Small intestine (tissue), 7 donors: ENCODE data around the gene BOD1. TPM values are rescaled to one million over a fixed set of nuclear protein-coding genes. Genes with fewer than 3 reads are reported as not detected.

Source experiments
- DNase-seq, 2 donors: peaks; one replicate each; pipeline versions ENCODE4 v3.0.0 to v3.0.0-alpha.2; 2013
- FAIRE-seq: peaks from 2 replicates; lab custom pipeline; 2012; peaks lifted over from hg19 to GRCh38; lab: Jason Lieb, UNC
- H3K27ac ChIP-seq, 3 donors: one replicate each; pipeline ENCODE4 v1.5.1; 2013; ENCODE audit warnings: low read length in 2 of 3, mild to moderate bottlenecking in 2 of 3, control low read depth in 1 of 3, inconsistent platforms in 1 of 3, low read depth in 1 of 3, moderate library complexity in 1 of 3
- H3K27me3 ChIP-seq, 3 donors: one replicate each; pipeline ENCODE4 v1.6.1; 2013; ENCODE audit warnings: low read length in 3 of 3, inconsistent platforms in 1 of 3; ENCODE audit not compliant: control insufficient read depth in 3 of 3, insufficient read depth in 3 of 3
- H3K36me3 ChIP-seq, 3 donors: one replicate each; pipeline ENCODE4 v1.6.1; 2013; ENCODE audit warnings: low read length in 3 of 3, inconsistent platforms in 1 of 3, low read depth in 1 of 3, mild to moderate bottlenecking in 1 of 3, moderate library complexity in 1 of 3; ENCODE audit not compliant: control insufficient read depth in 3 of 3, insufficient read depth in 2 of 3
- H3K4me1 ChIP-seq, 3 donors: one replicate each; pipeline ENCODE4 v1.6.1; 2013; ENCODE audit warnings: low read length in 2 of 3, inconsistent platforms in 1 of 3, low read depth in 1 of 3, mild to moderate bottlenecking in 1 of 3, moderate library complexity in 1 of 3; ENCODE audit not compliant: control insufficient read depth in 3 of 3, insufficient read depth in 2 of 3
- H3K4me3 ChIP-seq, 3 donors: one replicate each; pipeline ENCODE4 v1.5.1; 2013; ENCODE audit warnings: low read length in 3 of 3, control low read depth in 1 of 3, inconsistent platforms in 1 of 3, low read depth in 1 of 3, mild to moderate bottlenecking in 1 of 3, moderate library complexity in 1 of 3
- H3K9me3 ChIP-seq, 2 donors: one replicate each; pipeline ENCODE4 v1.6.1; 2013; ENCODE audit warnings: low read depth in 1 of 2, low read length in 1 of 2; ENCODE audit not compliant: control insufficient read depth in 2 of 2, insufficient read depth in 1 of 2
- WGBS, 3 donors: extraction: QIAGEN DNeasy Blood & Tissue Kit; methylation state at CpG; one replicate each; pipeline ENCODE4 v1.1.7; 2013; 5-methylcytosine and 5-hydroxymethylcytosine counted together
- polyA plus RNA-seq, 4 donors: library from polyadenylated mRNA; stranded (reverse) in 3 of 4; unstranded in 1 of 4; fragments of 200-250 nt in 3 of 4; fragments of 120-200 nt in 1 of 4; gene quantifications; one replicate each; pipeline versions ENCODE4 v1.2.1 to v1.2.3, GENCODE V29; 2013
- donor health status: healthy with polysubstance abuse.
- donor health status: control.
- donor health status: control.
- donor health status: Bipolar disorder and iron deficiency.
- donor health status: healthy.

Gene BOD1
- polyA plus RNA-seq, 4 donors, result 22.4 to 76.7 (median 36.6) TPM

DNA sequence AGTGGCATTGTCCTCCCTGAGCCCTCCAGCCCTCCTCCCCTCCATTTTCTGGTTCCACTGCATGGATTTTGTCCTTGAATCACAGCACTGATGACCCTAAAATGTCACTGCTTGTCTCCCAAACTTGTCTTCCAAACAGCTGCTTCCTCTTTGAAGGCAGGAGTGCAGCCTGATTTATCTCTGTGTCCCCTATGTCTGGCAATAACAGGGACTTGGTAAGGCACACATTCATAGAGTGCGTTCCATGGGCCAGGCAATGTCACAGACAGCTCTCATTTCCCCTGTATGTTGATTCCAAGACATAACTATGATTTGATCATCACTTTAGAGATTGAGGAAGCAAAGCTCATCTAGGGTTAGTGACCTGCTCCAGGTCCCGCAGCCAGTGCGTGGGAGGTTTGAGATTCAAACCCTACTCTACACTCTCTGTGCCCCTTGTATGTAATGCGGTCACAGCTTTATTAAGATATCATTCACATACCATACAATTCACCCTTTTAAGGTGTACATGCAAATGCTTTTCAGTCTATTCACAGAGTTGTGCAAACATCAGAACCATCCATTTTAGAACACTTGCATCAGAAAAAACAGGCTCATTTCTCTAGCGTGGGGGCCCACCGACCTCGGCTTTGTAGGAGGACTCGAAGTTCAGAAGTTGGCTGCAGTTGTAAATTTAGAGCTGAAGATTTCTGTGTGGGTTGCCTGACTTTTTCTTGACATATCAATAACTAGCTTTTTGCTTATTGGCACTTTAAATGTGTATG is 28.4 kb upstream of the BOD1 start:
- H3K4me3 ChIP-seq, result no peak overlapping the region
- DNase-seq (no peak), FAIRE-seq (no peak)
- no peak overlapping the region for H3K27ac ChIP-seq
- no peaks in the 10 kb centered on the region for H3K4me1 ChIP-seq
- 78 to 85% (median 78%) methylated on average over 8 of the region's 8 CpGs for WGBS, 3 donors
- no peaks in the 10 kb centered on the region for H3K9me3 ChIP-seq
- H3K27me3 ChIP-seq, result no peaks in the 10 kb centered on the region
- H3K36me3 ChIP-seq, result no peaks in the 10 kb centered on the region

DNA sequence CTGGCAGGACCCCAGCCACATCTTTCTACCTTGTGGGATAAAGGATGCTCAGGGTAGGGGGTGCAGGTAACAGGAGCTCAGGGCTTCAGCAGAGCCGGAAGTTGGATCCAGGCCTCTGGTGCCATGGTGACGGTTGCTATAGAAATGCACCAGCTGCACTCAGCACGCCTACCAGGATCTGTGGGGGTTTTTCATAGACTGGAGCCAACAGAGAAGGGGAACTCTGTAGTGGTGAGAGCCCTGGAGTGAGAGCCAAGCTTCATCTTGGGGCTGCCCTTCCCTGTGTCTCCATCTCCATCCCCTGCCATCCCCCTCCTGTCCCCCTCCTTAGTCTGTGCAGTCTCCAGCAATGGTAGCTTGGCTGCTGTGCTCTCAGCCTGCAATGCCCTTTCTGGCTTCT is 27.5 kb upstream of the BOD1 start:
- FAIRE-seq, result no peak
- Histone ChIP-seq H3K4me3 (no peak overlapping the region), H3K36me3 (no peaks in the 10 kb centered on the region), H3K9me3 (no peaks in the 10 kb centered on the region), H3K27me3 (no peaks in the 10 kb centered on the region), H3K4me1 (no peaks in the 10 kb centered on the region), H3K27ac (no peak overlapping the region)
- DNase-seq, result peak in 1 of 2 donors; percentile 36
- WGBS, 3 donors, result 40 to 50% (median 47%) methylated on average over 3 of the region's 3 CpGs

DNA sequence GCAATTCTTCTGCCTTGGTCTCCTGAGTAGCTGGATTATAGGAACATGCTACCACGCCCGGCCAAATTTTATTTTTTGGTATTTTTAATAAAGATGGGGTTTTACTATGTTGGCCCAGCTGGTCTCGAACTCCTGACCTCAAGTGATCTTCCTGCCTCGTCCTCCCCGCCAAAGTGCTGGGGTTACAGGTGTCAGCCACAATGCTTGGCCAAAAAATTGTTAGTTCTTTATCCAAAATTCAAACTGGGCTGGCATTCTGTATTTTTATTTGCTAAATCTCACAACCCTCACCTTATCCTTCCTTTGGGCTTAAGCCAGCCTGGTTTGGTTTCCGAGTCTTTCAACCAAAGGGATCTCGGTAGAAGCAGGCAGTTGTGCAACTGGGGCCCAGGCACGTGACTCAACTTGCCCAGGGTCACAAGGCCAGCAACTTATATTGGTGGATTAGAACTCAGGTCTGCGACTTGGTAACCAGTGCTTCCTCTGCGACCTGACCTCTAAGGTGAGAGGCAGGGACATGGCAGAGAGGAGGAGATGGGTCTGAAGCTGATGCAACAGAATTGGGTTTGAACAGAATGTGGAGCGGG is 26.5 kb upstream of the BOD1 start:
- H3K9me3 ChIP-seq, result no peaks in the 10 kb centered on the region

DNA sequence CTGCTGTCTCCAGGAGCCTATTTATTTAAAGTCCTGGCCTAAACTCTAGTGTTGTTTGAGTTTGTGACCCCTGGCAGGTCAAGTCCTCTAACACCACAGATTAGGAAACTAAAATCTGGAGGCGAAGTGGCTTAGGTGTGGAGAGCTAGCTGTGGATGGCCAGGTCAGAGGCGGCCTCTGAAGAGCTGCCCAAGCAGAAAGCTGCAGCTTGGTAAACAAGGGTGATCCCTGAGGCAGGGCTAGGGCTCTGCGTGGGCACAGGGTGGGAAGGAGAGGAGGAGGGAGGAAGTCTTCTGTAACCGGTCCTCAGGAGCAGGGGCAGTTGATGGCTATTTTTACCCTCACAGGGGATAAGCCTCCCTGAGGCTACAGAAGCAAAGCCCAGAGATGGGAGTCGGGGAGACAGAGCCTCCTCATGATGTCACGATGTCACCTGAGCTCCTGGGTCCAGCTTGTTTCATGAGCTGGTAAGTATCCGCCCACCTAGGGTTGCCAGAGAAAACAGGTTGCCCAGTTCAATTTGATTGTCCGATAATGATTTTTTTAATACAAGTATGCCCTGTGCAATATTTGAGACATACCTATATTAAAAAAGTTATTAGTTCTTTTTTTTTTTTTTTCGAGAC is 25.9 kb upstream of the BOD1 start:
- Histone ChIP-seq H3K4me1 (no peaks in the 10 kb centered on the region), H3K4me3 (no peak overlapping the region), H3K9me3 (no peaks in the 10 kb centered on the region), H3K27ac (no peak overlapping the region), H3K27me3 (no peaks in the 10 kb centered on the region), H3K36me3 (no peaks in the 10 kb centered on the region)
- FAIRE-seq (no peak), DNase-seq (no peak)
- 84 to 88% (median 88%) methylated on average over 9 of the region's 9 CpGs for WGBS, 3 donors

More for the DNA sequence above, 26.5 kb upstream of the BOD1 start:
- Histone ChIP-seq H3K27ac (no peak overlapping the region), H3K4me1 (no peaks in the 10 kb centered on the region), H3K27me3 (no peaks in the 10 kb centered on the region), H3K36me3 (no peaks in the 10 kb centered on the region), H3K4me3 (no peak overlapping the region)
- FAIRE-seq (no peak), DNase-seq (no peak)
- WGBS, 3 donors, result 90% methylated on average over 11 of the region's 11 CpGs

DNA sequence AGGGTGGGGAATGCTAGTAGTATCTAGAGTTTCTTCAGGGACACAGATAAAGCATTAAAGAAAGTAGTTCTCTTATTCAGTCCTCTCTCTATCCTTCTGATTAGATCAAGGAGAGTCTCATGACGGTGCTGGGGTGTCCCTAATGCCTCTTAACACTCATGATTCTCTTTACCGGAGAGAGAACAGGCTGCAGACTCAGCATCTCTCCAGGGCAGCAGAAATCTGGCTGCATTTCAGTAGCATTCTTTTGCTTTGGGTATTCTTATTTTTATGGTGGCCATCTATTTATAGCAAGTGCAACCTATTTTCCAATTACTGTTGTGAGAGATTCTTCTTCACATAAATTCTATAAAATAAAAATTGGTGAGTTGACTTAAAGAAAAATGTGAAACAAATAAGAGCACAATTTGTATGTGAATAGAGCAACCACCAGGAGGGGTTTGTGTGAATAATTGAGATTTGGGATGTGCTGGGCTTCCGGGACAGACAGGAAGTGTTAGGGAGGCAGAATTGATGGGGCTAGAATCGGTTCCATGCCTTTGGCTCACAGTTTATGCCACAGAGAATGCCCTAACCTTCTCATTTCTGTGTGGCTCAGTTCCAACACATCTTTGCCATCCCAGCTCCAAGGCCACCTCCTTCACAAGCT is 23.8 kb upstream of the BOD1 start:
- H3K27me3 ChIP-seq, result no peaks in the 10 kb centered on the region
- FAIRE-seq, result no peak
- no peaks in the 10 kb centered on the region for H3K36me3 ChIP-seq
- H3K27ac ChIP-seq, result no peak overlapping the region
- H3K4me1 ChIP-seq, result no peaks in the 10 kb centered on the region
- no peaks in the 10 kb centered on the region for H3K9me3 ChIP-seq
- no peak for DNase-seq
- no peak overlapping the region for H3K4me3 ChIP-seq
- 56 to 73% (median 68%) methylated on average over 4 of the region's 4 CpGs for WGBS, 3 donors

DNA sequence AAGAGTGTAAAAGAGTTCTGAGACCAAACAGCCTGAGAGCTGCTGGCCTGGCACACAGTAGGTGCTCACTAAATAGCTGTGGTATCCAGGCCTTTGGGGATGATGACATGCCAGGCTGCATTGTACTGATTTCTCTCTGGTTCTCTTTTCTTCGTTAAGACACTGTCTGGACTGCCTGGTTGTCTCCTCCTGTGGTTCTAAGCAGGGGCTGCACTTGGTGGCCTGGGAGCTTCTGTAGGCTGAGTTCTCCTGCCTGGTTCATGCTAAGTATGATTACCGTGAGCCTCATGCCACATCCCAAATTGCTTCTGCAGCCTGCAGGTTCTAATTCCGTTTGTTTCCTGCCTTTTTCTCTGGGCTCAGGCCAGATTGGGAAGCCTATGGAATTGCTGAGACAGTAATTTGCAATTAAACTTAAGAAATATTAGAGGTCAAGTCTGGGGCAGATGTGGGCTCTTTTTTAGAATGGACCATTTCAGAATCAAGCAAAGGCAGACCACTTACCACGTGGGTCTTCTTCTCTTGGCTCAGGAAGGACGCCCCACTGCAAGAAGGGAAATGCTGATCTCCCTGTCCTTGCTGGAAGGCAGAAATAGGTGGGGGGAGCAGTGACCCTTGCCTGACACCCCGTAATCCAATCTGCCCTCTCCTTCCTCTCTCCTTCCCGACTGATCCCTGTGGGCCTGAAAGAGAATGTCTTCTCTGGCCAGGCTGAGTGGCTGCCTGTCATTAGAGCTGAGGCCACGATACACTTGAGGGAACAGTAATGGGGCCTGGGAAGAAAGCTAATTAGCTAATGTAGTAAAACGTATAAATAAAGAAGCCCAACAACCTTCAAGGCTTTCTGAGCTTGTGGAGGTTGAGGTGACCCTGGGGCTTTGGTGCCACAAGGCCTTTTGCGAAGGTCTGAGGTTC is 21.9 kb upstream of the BOD1 start:
- H3K4me1 ChIP-seq, result no peaks in the 10 kb centered on the region
- no peak for FAIRE-seq

DNA sequence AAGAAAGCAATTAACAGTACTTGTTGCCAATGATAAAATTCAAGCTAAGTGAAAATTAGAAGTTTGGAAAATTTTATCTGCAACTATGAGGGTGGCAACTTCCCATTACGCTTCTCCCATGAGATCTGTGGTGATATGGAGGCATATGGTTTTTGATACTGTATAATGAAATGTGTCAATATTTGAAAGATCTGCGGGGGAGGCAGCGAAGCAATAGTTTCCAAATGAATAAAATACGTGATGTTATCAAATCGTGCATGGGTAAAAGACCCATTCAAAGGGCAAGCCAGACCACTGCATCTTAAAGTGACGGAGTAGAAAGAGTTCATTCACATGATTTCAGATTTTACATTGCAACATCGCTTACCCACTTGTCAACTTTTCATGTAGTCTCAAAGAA is 20.9 kb upstream of the BOD1 start:
- WGBS, 3 donors, result 74 to 78% (median 76%) methylated on average over 7 of the region's 7 CpGs
- no peak overlapping the region for H3K4me3 ChIP-seq
- no peaks in the 10 kb centered on the region for H3K36me3 ChIP-seq
- H3K27ac ChIP-seq, result no peak overlapping the region
- FAIRE-seq (no peak), DNase-seq (no peak)
- no peaks in the 10 kb centered on the region for H3K4me1 ChIP-seq
- no peaks in the 10 kb centered on the region for H3K9me3 ChIP-seq
- no peaks in the 10 kb centered on the region for H3K27me3 ChIP-seq

More for the DNA sequence above, 21.9 kb upstream of the BOD1 start:
- no peak overlapping the region for H3K4me3 ChIP-seq
- no peaks in the 10 kb centered on the region for H3K36me3 ChIP-seq
- DNase-seq, result no peak
- WGBS, 3 donors, result 73 to 80% (median 79%) methylated on average over 10 of the region's 10 CpGs
- H3K9me3 ChIP-seq, result no peaks in the 10 kb centered on the region
- H3K27me3 ChIP-seq, result no peaks in the 10 kb centered on the region
- no peak overlapping the region for H3K27ac ChIP-seq
